Small intestine (tissue), 7 donors: ENCODE results near the gene LYPD6. TPM values are rescaled to one million over a fixed set of nuclear protein-coding genes. Genes with fewer than 3 reads are reported as not detected.

Experiments
- DNase-seq, 2 donors: peaks; one replicate each; pipeline versions ENCODE4 v3.0.0 to v3.0.0-alpha.2; 2013
- FAIRE-seq: peaks from 2 replicates; lab custom pipeline; 2012; peaks lifted over from hg19 to GRCh38; lab: Jason Lieb, UNC
- H3K27ac ChIP-seq, 3 donors: one replicate each; pipeline ENCODE4 v1.5.1; 2013; ENCODE audit warnings: low read length in 2 of 3, mild to moderate bottlenecking in 2 of 3, control low read depth in 1 of 3, inconsistent platforms in 1 of 3, low read depth in 1 of 3, moderate library complexity in 1 of 3
- H3K27me3 ChIP-seq, 3 donors: one replicate each; pipeline ENCODE4 v1.6.1; 2013; ENCODE audit warnings: low read length in 3 of 3, inconsistent platforms in 1 of 3; ENCODE audit not compliant: control insufficient read depth in 3 of 3, insufficient read depth in 3 of 3
- H3K36me3 ChIP-seq, 3 donors: one replicate each; pipeline ENCODE4 v1.6.1; 2013; ENCODE audit warnings: low read length in 3 of 3, inconsistent platforms in 1 of 3, low read depth in 1 of 3, mild to moderate bottlenecking in 1 of 3, moderate library complexity in 1 of 3; ENCODE audit not compliant: control insufficient read depth in 3 of 3, insufficient read depth in 2 of 3
- H3K4me1 ChIP-seq, 3 donors: one replicate each; pipeline ENCODE4 v1.6.1; 2013; ENCODE audit warnings: low read length in 2 of 3, inconsistent platforms in 1 of 3, low read depth in 1 of 3, mild to moderate bottlenecking in 1 of 3, moderate library complexity in 1 of 3; ENCODE audit not compliant: control insufficient read depth in 3 of 3, insufficient read depth in 2 of 3
- H3K4me3 ChIP-seq, 3 donors: one replicate each; pipeline ENCODE4 v1.5.1; 2013; ENCODE audit warnings: low read length in 3 of 3, control low read depth in 1 of 3, inconsistent platforms in 1 of 3, low read depth in 1 of 3, mild to moderate bottlenecking in 1 of 3, moderate library complexity in 1 of 3
- H3K9me3 ChIP-seq, 2 donors: one replicate each; pipeline ENCODE4 v1.6.1; 2013; ENCODE audit warnings: low read depth in 1 of 2, low read length in 1 of 2; ENCODE audit not compliant: control insufficient read depth in 2 of 2, insufficient read depth in 1 of 2
- WGBS, 3 donors: extraction: QIAGEN DNeasy Blood & Tissue Kit; methylation state at CpG; one replicate each; pipeline ENCODE4 v1.1.7; 2013; 5-methylcytosine and 5-hydroxymethylcytosine counted together
- polyA plus RNA-seq, 4 donors: library from polyadenylated mRNA; stranded (reverse) in 3 of 4; unstranded in 1 of 4; fragments of 200-250 nt in 3 of 4; fragments of 120-200 nt in 1 of 4; gene quantifications; one replicate each; pipeline versions ENCODE4 v1.2.1 to v1.2.3, GENCODE V29; 2013
- donor health status: healthy with polysubstance abuse.
- donor health status: control.
- donor health status: control.
- donor health status: Bipolar disorder and iron deficiency.
- donor health status: healthy.

The LYPD6 gene
- polyA plus RNA-seq, 4 donors, result 1.8 to 4.6 (median 2.8) TPM

- Histone ChIP-seq H3K9me3 (no peaks in the 10 kb centered on the region), H3K4me1 (no peaks in the 10 kb centered on the region), H3K27ac (no peak overlapping the region), H3K4me3 (no peak overlapping the region), H3K36me3 (peaks cover 0 to 3% (median 0%) of the 10 kb centered on the region in 3 donors), H3K27me3 (no peaks in the 10 kb centered on the region)
- FAIRE-seq (no peak), DNase-seq (no peak)
- 70 to 76% (median 74%) methylated on average over 3 of the region's 3 CpGs for WGBS, 3 donors
Observed at GRCh38 chr2:149451417-149452165, 121.2 kb downstream of the LYPD6 start.

GRCh38 chr2:149456285-149456684 lies 125.9 kb downstream of the LYPD6 start:
- 69 to 81% (median 78%) methylated on average over 2 of the region's 2 CpGs for WGBS, 3 donors

GRCh38 chr2:149458502-149458901 lies 128.1 kb downstream of the LYPD6 start:
- FAIRE-seq (no peak), DNase-seq (no peak)
- H3K27ac ChIP-seq, result no peak overlapping the region
- no peaks in the 10 kb centered on the region for H3K27me3 ChIP-seq
- H3K9me3 ChIP-seq, result peaks cover 0 to 6% of the 10 kb centered on the region in 2 donors
- H3K4me1 ChIP-seq, result no peaks in the 10 kb centered on the region
- H3K4me3 ChIP-seq, result no peak overlapping the region
- no peaks in the 10 kb centered on the region for H3K36me3 ChIP-seq

More at GRCh38 chr2:149456285-149456684, 125.9 kb downstream of the LYPD6 start:
- H3K36me3 ChIP-seq, result no peaks in the 10 kb centered on the region
- H3K9me3 ChIP-seq, result peaks cover 0 to 6% of the 10 kb centered on the region in 2 donors
- FAIRE-seq, result no peak
- no peak overlapping the region for H3K27ac ChIP-seq
- no peaks in the 10 kb centered on the region for H3K27me3 ChIP-seq
- H3K4me3 ChIP-seq, result no peak overlapping the region
- no peak for DNase-seq
- no peaks in the 10 kb centered on the region for H3K4me1 ChIP-seq

GRCh38 chr2:149463328-149464002 lies 133.1 kb downstream of the LYPD6 start:
- H3K27me3 ChIP-seq, result no peaks in the 10 kb centered on the region
- no peaks in the 10 kb centered on the region for H3K9me3 ChIP-seq
- 30 to 41% (median 35%) methylated on average over 2 of the region's 2 CpGs for WGBS, 3 donors
- no peak overlapping the region for H3K27ac ChIP-seq
- no peaks in the 10 kb centered on the region for H3K36me3 ChIP-seq
- H3K4me3 ChIP-seq, result no peak overlapping the region
- FAIRE-seq (no peak), DNase-seq (no peak)
- H3K4me1 ChIP-seq, result peaks cover 0 to 3% (median 0%) of the 10 kb centered on the region in 3 donors

GRCh38 chr2:149464396-149464795 lies 134.0 kb downstream of the LYPD6 start:
- H3K4me3 ChIP-seq, result no peak overlapping the region
- DNase-seq, result no peak
- no peak for FAIRE-seq
- no peak overlapping the region for H3K27ac ChIP-seq
- WGBS, 3 donors, result 92 to 94% (median 92%) methylated on average over 7 of the region's 7 CpGs
- no peaks in the 10 kb centered on the region for H3K9me3 ChIP-seq
- no peaks in the 10 kb centered on the region for H3K27me3 ChIP-seq
- H3K4me1 ChIP-seq, result peaks cover 0 to 3% (median 0%) of the 10 kb centered on the region in 3 donors
- H3K36me3 ChIP-seq, result no peaks in the 10 kb centered on the region

GRCh38 chr2:149465873-149466272 lies 135.5 kb downstream of the LYPD6 start:
- FAIRE-seq, result no peak
- DNase-seq, result no peak

GRCh38 chr2:149466635-149467034 lies 136.2 kb downstream of the LYPD6 start:
- Histone ChIP-seq H3K9me3 (no peaks in the 10 kb centered on the region), H3K4me1 (peaks cover 0 to 3% (median 0%) of the 10 kb centered on the region in 3 donors), H3K36me3 (no peaks in the 10 kb centered on the region), H3K4me3 (no peak overlapping the region), H3K27ac (no peak overlapping the region), H3K27me3 (no peaks in the 10 kb centered on the region)
- peak in 1 of 2 donors; percentile 13 for DNase-seq
- WGBS, 3 donors, result 15 to 43% (median 41%) methylated on average over 3 of the region's 3 CpGs
- no peak for FAIRE-seq

More at GRCh38 chr2:149465873-149466272, 135.5 kb downstream of the LYPD6 start:
- Histone ChIP-seq H3K27me3 (no peaks in the 10 kb centered on the region), H3K4me1 (peaks cover 0 to 3% (median 0%) of the 10 kb centered on the region in 3 donors), H3K27ac (no peak overlapping the region), H3K9me3 (no peaks in the 10 kb centered on the region), H3K4me3 (no peak overlapping the region), H3K36me3 (no peaks in the 10 kb centered on the region)
- WGBS, 3 donors, result 68 to 77% (median 74%) methylated on average over 2 of the region's 2 CpGs

GRCh38 chr2:149467436-149467835 lies 137.0 kb downstream of the LYPD6 start:
- FAIRE-seq (no peak), DNase-seq (no peak)
- no peak overlapping the region for H3K4me3 ChIP-seq
- no peaks in the 10 kb centered on the region for H3K9me3 ChIP-seq
- H3K27me3 ChIP-seq, result no peaks in the 10 kb centered on the region
- H3K27ac ChIP-seq, result no peak overlapping the region
- H3K4me1 ChIP-seq, result peaks cover 0 to 3% (median 0%) of the 10 kb centered on the region in 3 donors
- H3K36me3 ChIP-seq, result no peaks in the 10 kb centered on the region
- 81 to 95% (median 91%) methylated on average over 2 of the region's 2 CpGs for WGBS, 3 donors
